ENCODE data around the gene CCDC34. TPM values are rescaled to one million over a fixed set of nuclear protein-coding genes. Genes with fewer than 3 reads are reported as not detected.

The CCDC34 gene
- 1 to 10 TPM; 1.4 to 3.1 TPM for total RNA-seq
- polyA plus RNA-seq, result 1 to 10 TPM; 3.8 to 6.4 TPM
- long read RNA-seq, donor 1, result 0 reads
- long read RNA-seq, donor 2, partial matches to known transcripts, result 1 of 5 reads
- long read RNA-seq, donor 2, other reads (novel, unspliced or antisense), result 0 of 5 reads

GRCh38 chr11:27362749-27363575, at the start of gene CCDC34:
Gene CCDC34, minus strand, starts transcription at chr11:27363215. Its CDS starts 21 bp downstream, at chr11:27363194.
- DNase-seq, result peak; percentile 95
- ATAC-seq (ENCODE audit: low FRiP score), result peak; percentile 99
- Histone ChIP-seq H3K36me3 (ENCODE audit: control insufficient read depth in 1 of 2, insufficient read depth in 2 of 2, low read length in 1 of 2) (peaks cover 0 to under 1% of the 10 kb centered on the region in 2 donors), H3K27me3 (ENCODE audit: control insufficient read depth in 1 of 2, insufficient read depth in 2 of 2, low read length in 1 of 2) (no peaks in the 10 kb centered on the region), H3K4me3 (ENCODE audit: low read length in 2 of 2) (peak within 1 kb of the TSS; percentile 63 to 74), H3K27ac (ENCODE audit: low read depth in 1 of 2, low read length in 2 of 2) (no peak within 1 kb of the TSS), H3K4me1 (ENCODE audit: control insufficient read depth in 1 of 2, insufficient read depth in 2 of 2, low read length in 2 of 2) (peaks cover 0 to 2% of the 10 kb centered on the region in 2 donors), H3K9me3 (ENCODE audit: control insufficient read depth, low read length) (no peaks in the 10 kb centered on the region)
- intact Hi-C loops (cut with DNase I), result loop anchor here (5.0 to 10.0 kb wide), 2 partner anchors 109 to 178 kb away; partner anchors contain the start of gene LGR4 (in 2 of the 2)
- 0 to 1% methylated on average over 51 to 57 of the region's 57 CpGs for WGBS, 2 donors

GRCh38 chr11:27412192-27412691, 49.2 kb upstream of the CCDC34 start:
- H3K27me3 ChIP-seq (ENCODE audit: control insufficient read depth in 1 of 2, insufficient read depth in 2 of 2, low read length in 1 of 2), result no peaks in the 10 kb centered on the region
- H3K27ac ChIP-seq (ENCODE audit: low read depth in 1 of 2, low read length in 2 of 2), result no peak overlapping the region
- DNase-seq (no peak), ATAC-seq (ENCODE audit: low FRiP score) (no peak)
- H3K36me3 ChIP-seq (ENCODE audit: control insufficient read depth in 1 of 2, insufficient read depth in 2 of 2, low read length in 1 of 2), result no peaks in the 10 kb centered on the region
- H3K4me1 ChIP-seq (ENCODE audit: control insufficient read depth in 1 of 2, insufficient read depth in 2 of 2, low read length in 2 of 2), result peaks cover 2 to 6% of the 10 kb centered on the region in 2 donors
- intact Hi-C loops (cut with DNase I), result no loop called here
- H3K9me3 ChIP-seq (ENCODE audit: control insufficient read depth, low read length), result no peaks in the 10 kb centered on the region
- H3K4me3 ChIP-seq (ENCODE audit: low read length in 2 of 2), result no peak overlapping the region

- H3K27me3 ChIP-seq (ENCODE audit: control insufficient read depth in 1 of 2, insufficient read depth in 2 of 2, low read length in 1 of 2), result no peaks in the 10 kb centered on the region
- peaks cover 2 to 7% of the 10 kb centered on the region in 2 donors for H3K4me1 ChIP-seq (ENCODE audit: control insufficient read depth in 1 of 2, insufficient read depth in 2 of 2, low read length in 2 of 2)
- no peak for ATAC-seq (ENCODE audit: low FRiP score)
- no peak overlapping the region for H3K4me3 ChIP-seq (ENCODE audit: low read length in 2 of 2)
- H3K9me3 ChIP-seq (ENCODE audit: control insufficient read depth, low read length), result no peaks in the 10 kb centered on the region
- H3K36me3 ChIP-seq (ENCODE audit: control insufficient read depth in 1 of 2, insufficient read depth in 2 of 2, low read length in 1 of 2), result no peaks in the 10 kb centered on the region
- H3K27ac ChIP-seq (ENCODE audit: low read depth in 1 of 2, low read length in 2 of 2), result no peak overlapping the region
- intact Hi-C loops (cut with DNase I), result no loop called here
- no peak for DNase-seq
Observed at GRCh38 chr11:27411328-27411727, 48.3 kb upstream of the CCDC34 start.

GRCh38 chr11:27410272-27410671, 47.3 kb upstream of the CCDC34 start:
- 94 to 97% methylated on average over 1 of the region's 1 CpG for WGBS, 2 donors
- Histone ChIP-seq H3K36me3 (ENCODE audit: control insufficient read depth in 1 of 2, insufficient read depth in 2 of 2, low read length in 1 of 2) (no peaks in the 10 kb centered on the region), H3K9me3 (ENCODE audit: control insufficient read depth, low read length) (no peaks in the 10 kb centered on the region), H3K4me3 (ENCODE audit: low read length in 2 of 2) (no peak overlapping the region), H3K27ac (ENCODE audit: low read depth in 1 of 2, low read length in 2 of 2) (no peak overlapping the region), H3K4me1 (ENCODE audit: control insufficient read depth in 1 of 2, insufficient read depth in 2 of 2, low read length in 2 of 2) (peaks cover 4 to 12% of the 10 kb centered on the region in 2 donors), H3K27me3 (ENCODE audit: control insufficient read depth in 1 of 2, insufficient read depth in 2 of 2, low read length in 1 of 2) (no peaks in the 10 kb centered on the region)
- intact Hi-C loops (cut with DNase I), result no loop called here
- ATAC-seq (ENCODE audit: low FRiP score) (no peak), DNase-seq (no peak)

- Histone ChIP-seq H3K27ac (ENCODE audit: low read depth in 1 of 2, low read length in 2 of 2) (no peak overlapping the region), H3K27me3 (ENCODE audit: control insufficient read depth in 1 of 2, insufficient read depth in 2 of 2, low read length in 1 of 2) (no peaks in the 10 kb centered on the region), H3K9me3 (ENCODE audit: control insufficient read depth, low read length) (no peaks in the 10 kb centered on the region), H3K4me3 (ENCODE audit: low read length in 2 of 2) (no peak overlapping the region), H3K4me1 (ENCODE audit: control insufficient read depth in 1 of 2, insufficient read depth in 2 of 2, low read length in 2 of 2) (peaks cover 8 to 14% of the 10 kb centered on the region in 2 donors), H3K36me3 (ENCODE audit: control insufficient read depth in 1 of 2, insufficient read depth in 2 of 2, low read length in 1 of 2) (no peaks in the 10 kb centered on the region)
- 81 to 84% methylated on average over 2 of the region's 2 CpGs for WGBS, 2 donors
- intact Hi-C loops (cut with DNase I), result no loop called here
- DNase-seq (no peak), ATAC-seq (ENCODE audit: low FRiP score) (no peak)
Observed at GRCh38 chr11:27409742-27410141, 46.7 kb upstream of the CCDC34 start.

- intact Hi-C loops (cut with DNase I), result no loop called here
- no peak overlapping the region for H3K4me3 ChIP-seq (ENCODE audit: low read length in 2 of 2)
Observed at GRCh38 chr11:27409049-27409448, 46.0 kb upstream of the CCDC34 start.

GRCh38 chr11:27408246-27408800, 45.3 kb upstream of the CCDC34 start:
- intact Hi-C loops (cut with DNase I), result no loop called here
- WGBS, 2 donors, result 6 to 10% methylated on average over 2 of the region's 2 CpGs
- ATAC-seq (ENCODE audit: low FRiP score) (no peak), DNase-seq (no peak)
- Histone ChIP-seq H3K9me3 (ENCODE audit: control insufficient read depth, low read length) (no peaks in the 10 kb centered on the region), H3K27me3 (ENCODE audit: control insufficient read depth in 1 of 2, insufficient read depth in 2 of 2, low read length in 1 of 2) (no peaks in the 10 kb centered on the region), H3K36me3 (ENCODE audit: control insufficient read depth in 1 of 2, insufficient read depth in 2 of 2, low read length in 1 of 2) (no peaks in the 10 kb centered on the region), H3K4me3 (ENCODE audit: low read length in 2 of 2) (no peak overlapping the region), H3K4me1 (ENCODE audit: control insufficient read depth in 1 of 2, insufficient read depth in 2 of 2, low read length in 2 of 2) (peaks cover 11 to 20% of the 10 kb centered on the region in 2 donors), H3K27ac (ENCODE audit: low read depth in 1 of 2, low read length in 2 of 2) (no peak overlapping the region)

More at GRCh38 chr11:27409049-27409448, 46.0 kb upstream of the CCDC34 start:
- H3K9me3 ChIP-seq (ENCODE audit: control insufficient read depth, low read length), result no peaks in the 10 kb centered on the region
- no peak for ATAC-seq (ENCODE audit: low FRiP score)
- H3K27me3 ChIP-seq (ENCODE audit: control insufficient read depth in 1 of 2, insufficient read depth in 2 of 2, low read length in 1 of 2), result no peaks in the 10 kb centered on the region
- H3K36me3 ChIP-seq (ENCODE audit: control insufficient read depth in 1 of 2, insufficient read depth in 2 of 2, low read length in 1 of 2), result no peaks in the 10 kb centered on the region
- DNase-seq, result no peak
- H3K27ac ChIP-seq (ENCODE audit: low read depth in 1 of 2, low read length in 2 of 2), result no peak overlapping the region
- peaks cover 11 to 20% of the 10 kb centered on the region in 2 donors for H3K4me1 ChIP-seq (ENCODE audit: control insufficient read depth in 1 of 2, insufficient read depth in 2 of 2, low read length in 2 of 2)

GRCh38 chr11:27406498-27407354, 43.7 kb upstream of the CCDC34 start:
- Histone ChIP-seq H3K4me3 (ENCODE audit: low read length in 2 of 2) (no peak overlapping the region), H3K4me1 (ENCODE audit: control insufficient read depth in 1 of 2, insufficient read depth in 2 of 2, low read length in 2 of 2) (peaks cover 11 to 20% of the 10 kb centered on the region in 2 donors), H3K27ac (ENCODE audit: low read depth in 1 of 2, low read length in 2 of 2) (peak overlapping the region in 1 of 2 donors; percentile 38), H3K36me3 (ENCODE audit: control insufficient read depth in 1 of 2, insufficient read depth in 2 of 2, low read length in 1 of 2) (no peaks in the 10 kb centered on the region), H3K9me3 (ENCODE audit: control insufficient read depth, low read length) (no peaks in the 10 kb centered on the region), H3K27me3 (ENCODE audit: control insufficient read depth in 1 of 2, insufficient read depth in 2 of 2, low read length in 1 of 2) (no peaks in the 10 kb centered on the region)
- ATAC-seq (ENCODE audit: low FRiP score) (peak; percentile 12), DNase-seq (no peak)
- WGBS, 2 donors, result 9 to 19% methylated on average over 3 of the region's 3 CpGs
- intact Hi-C loops (cut with DNase I), result no loop called here
